ENCODE measurements around the gene TCN2.

TCN2 gene

DNA sequence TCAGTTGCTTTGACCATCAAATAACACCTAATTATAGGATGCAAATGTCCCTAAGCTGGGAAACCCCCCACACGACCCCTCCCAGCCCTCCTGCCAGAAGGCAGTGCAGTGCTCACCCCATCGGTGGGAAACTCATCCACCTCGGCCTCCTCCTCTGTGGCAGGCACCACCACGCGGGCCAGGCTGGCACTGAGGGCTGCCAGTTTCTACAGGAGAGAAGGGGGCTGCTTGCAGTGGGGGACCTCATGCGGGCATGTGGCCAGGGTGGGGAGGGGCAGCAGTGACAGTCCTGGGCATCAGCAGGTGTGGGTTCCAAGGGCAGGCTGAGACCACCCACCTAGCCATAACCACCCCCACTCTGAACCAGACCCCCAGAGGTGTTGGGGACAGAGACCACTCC is 26.1 kb upstream of the TCN2 start:
- H3K4me3 ChIP-seq (ENCODE audit: low read depth, low read length), result no peak overlapping the region
- TF ChIP-seq, protein P1, sequence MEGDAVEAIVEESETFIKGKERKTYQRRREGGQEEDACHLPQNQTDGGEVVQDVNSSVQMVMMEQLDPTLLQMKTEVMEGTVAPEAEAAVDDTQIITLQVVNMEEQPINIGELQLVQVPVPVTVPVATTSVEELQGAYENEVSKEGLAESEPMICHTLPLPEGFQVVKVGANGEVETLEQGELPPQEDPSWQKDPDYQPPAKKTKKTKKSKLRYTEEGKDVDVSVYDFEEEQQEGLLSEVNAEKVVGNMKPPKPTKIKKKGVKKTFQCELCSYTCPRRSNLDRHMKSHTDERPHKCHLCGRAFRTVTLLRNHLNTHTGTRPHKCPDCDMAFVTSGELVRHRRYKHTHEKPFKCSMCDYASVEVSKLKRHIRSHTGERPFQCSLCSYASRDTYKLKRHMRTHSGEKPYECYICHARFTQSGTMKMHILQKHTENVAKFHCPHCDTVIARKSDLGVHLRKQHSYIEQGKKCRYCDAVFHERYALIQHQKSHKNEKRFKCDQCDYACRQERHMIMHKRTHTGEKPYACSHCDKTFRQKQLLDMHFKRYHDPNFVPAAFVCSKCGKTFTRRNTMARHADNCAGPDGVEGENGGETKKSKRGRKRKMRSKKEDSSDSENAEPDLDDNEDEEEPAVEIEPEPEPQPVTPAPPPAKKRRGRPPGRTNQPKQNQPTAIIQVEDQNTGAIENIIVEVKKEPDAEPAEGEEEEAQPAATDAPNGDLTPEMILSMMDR (IDR thresholded peaks at IDR 0.05; ENCODE audit: borderline replicate concordance, insufficient read depth, low read depth, low read length), result no peak

DNA sequence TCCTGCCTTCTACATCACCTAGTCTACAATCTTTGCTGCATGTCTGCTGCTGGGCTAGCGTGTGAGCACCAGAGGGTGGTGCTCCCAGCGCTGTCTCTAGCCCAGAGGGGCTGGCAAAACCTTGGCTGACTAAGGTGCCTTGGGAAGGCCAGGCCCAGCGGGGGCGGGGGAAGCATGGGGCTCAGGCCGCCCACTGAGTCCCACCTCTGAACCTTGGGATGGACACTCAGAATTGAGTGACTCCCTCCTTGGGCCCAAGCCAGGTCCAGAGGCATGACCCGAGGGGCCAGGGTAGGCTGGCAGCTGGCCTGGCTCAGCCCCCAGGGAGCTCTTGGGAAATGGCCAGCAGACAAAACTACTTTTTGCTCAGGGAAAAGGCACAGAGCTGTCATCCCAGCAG is 24.9 kb upstream of the TCN2 start:
- no peak overlapping the region for H3K4me3 ChIP-seq (ENCODE audit: low read depth, low read length)
- TF ChIP-seq, protein P1 (IDR thresholded peaks at IDR 0.05; ENCODE audit: borderline replicate concordance, insufficient read depth, low read depth, low read length), result no peak

DNA sequence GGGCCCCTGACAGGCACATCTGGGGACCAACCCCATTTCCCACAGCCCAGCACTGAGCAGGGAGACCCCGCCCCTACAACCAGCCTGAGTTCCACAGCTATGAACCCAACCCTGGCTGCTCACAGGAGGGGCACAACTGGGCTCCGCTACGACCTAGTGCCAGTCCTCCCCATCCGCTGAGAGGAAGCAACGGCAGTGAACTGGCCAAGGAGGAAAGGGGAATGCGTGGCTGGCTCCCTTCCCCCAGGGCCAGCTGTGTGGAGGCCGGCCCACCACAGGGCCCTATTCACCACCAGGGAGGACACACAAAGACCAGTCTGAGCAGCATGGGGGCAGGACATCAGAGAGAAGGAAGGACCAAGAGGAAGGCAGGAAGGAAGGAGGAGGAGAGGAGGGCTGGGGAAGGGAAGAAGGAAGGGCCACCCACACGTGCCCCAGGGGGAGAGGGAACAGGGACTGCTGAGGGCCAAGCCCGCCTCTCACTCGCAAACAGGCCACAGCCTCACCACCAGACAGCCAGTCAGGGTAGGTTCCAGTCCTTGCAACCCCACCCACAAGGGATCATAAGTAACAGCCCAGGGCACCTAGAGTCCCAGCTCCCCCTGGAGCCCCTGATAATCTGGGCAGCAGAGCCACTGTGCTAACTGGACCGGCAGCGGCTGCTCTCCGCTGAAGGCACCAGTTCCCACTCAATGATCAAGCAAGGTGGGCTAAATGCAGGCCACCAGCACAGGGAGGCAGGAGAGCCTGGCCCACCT is 24.0 kb upstream of the TCN2 start:
- no peak overlapping the region for H3K4me3 ChIP-seq (ENCODE audit: low read depth, low read length)
- TF ChIP-seq, protein P1 (IDR thresholded peaks at IDR 0.05; ENCODE audit: borderline replicate concordance, insufficient read depth, low read depth, low read length), result no peak

DNA sequence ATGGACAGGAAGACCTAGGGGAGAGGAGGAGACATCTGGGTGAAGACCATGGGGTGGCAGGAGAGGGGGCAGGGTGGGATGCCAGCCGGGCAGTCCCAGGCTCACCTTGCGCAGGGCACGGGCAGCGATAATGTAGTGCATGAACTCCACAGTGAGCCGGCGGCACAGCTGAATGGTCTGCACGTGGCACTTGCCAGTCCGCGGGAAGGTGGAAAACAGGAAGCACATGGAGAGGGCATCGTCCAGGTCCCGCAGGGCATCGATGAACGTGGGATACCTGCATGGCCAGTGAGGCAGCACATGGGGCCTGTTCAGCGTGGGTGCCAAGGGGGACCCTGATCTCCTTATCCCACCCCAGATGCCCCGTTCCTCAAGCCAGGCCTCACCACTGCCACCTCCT is 22.5 kb upstream of the TCN2 start:
- no peak overlapping the region for H3K4me3 ChIP-seq (ENCODE audit: low read depth, low read length)
- TF ChIP-seq, protein P1 (IDR thresholded peaks at IDR 0.05; ENCODE audit: borderline replicate concordance, insufficient read depth, low read depth, low read length), result no peak

DNA sequence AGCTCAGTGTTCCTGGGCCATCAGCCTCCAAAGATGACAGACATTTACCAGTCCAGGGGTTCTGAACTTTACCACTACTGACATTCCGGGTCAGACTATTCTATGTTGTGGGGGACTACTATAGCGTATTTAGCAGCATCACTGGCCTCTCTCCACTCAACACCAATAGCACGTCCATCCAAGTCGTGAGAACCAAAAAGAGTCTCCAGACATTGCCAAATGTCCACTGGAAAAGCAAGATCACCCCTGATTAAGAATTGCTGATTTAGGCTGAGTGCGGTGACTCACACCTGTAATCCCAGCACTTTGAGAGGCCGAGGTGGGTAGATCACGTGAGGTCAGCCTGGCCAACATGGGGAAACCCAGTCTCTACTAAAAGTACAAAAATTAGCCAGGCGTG is 20.6 kb upstream of the TCN2 start:
- TF ChIP-seq, protein P1 (IDR thresholded peaks at IDR 0.05; ENCODE audit: borderline replicate concordance, insufficient read depth, low read depth, low read length), result no peak
- H3K4me3 ChIP-seq (ENCODE audit: low read depth, low read length), result no peak overlapping the region

DNA sequence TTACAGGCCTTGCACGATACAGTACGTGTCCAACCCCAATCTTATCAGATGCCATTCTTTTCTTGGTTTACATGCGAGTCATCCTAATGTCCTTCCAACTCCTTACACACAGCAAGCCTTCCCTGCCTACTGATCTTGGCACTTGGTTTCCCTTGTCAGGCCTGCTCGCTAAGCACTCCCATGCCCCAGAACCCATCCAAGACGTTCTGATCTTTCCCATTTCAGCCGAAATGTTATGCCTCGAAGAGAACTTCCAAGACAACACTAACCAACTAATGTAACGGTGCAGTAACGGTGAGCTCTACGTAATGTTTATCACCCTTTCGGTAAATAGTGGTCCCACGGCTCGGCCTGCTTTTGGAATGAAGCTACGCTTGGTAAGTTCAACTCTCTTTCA is 15.8 kb upstream of the TCN2 start:
- H3K4me3 ChIP-seq (ENCODE audit: low read depth, low read length), result peak overlapping the region; percentile 66
- TF ChIP-seq, protein P1 (IDR thresholded peaks at IDR 0.05; ENCODE audit: borderline replicate concordance, insufficient read depth, low read depth, low read length), result no peak

All from GM12875 (cell line).